Testis (tissue), 2 donors: ENCODE measurements around the gene SPATA13.

Experiments
- POLR2A ChIP-seq: fragments of 450-650 bp; IDR thresholded peaks from one replicate; pipeline ENCODE4 v1.6.1; 2017; ENCODE audit warnings: antibody characterized with exemption, mild to moderate bottlenecking, moderate library complexity
- TF ChIP-seq, protein P1 (sequence below), 3 experiments: fragments of 450-650 bp in 2 of 3; fragments of 200-600 bp in 1 of 3; sonication (generic) in 1 of 3; IDR thresholded peaks; one replicate each; pipeline ENCODE4 v1.5.1; 2016 to 2019; ENCODE audit warnings: antibody characterized with exemption in 3 of 3, mild to moderate bottlenecking in 2 of 3, moderate library complexity in 1 of 3

GRCh38 chr13:24250376-24251057, 90.0 kb downstream of the SPATA13 start:
- TF ChIP-seq, protein P1, sequence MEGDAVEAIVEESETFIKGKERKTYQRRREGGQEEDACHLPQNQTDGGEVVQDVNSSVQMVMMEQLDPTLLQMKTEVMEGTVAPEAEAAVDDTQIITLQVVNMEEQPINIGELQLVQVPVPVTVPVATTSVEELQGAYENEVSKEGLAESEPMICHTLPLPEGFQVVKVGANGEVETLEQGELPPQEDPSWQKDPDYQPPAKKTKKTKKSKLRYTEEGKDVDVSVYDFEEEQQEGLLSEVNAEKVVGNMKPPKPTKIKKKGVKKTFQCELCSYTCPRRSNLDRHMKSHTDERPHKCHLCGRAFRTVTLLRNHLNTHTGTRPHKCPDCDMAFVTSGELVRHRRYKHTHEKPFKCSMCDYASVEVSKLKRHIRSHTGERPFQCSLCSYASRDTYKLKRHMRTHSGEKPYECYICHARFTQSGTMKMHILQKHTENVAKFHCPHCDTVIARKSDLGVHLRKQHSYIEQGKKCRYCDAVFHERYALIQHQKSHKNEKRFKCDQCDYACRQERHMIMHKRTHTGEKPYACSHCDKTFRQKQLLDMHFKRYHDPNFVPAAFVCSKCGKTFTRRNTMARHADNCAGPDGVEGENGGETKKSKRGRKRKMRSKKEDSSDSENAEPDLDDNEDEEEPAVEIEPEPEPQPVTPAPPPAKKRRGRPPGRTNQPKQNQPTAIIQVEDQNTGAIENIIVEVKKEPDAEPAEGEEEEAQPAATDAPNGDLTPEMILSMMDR (IDR thresholded peaks at IDR 0.05) = no peak
- TF ChIP-seq POLR2A = no peak
